Left colon (tissue), 2 donors: Measurements from ENCODE around the gene PDLIM5. TPM values are rescaled to one million over a fixed set of nuclear protein-coding genes. Genes with fewer than 3 reads are reported as not detected.
"Not testable (repeated sequence)": the region's sequence is repeated elsewhere in the genome, so short reads cannot be mapped to it uniquely, and the experiment has no call there.

Experiments
- ATAC-seq: fragments of 200-7000 bp; cut with Tn5 transposase; one replicate; pipeline ENCODE4 v1.9.1; 2020; ENCODE audit warnings: mild to moderate bottlenecking, moderate library complexity
- DNase-seq, 2 donors: peaks; one replicate each; pipeline ENCODE4 v3.0.0-alpha.2; 2020
- intact Hi-C, 2 donors: fragments of 100-400 bp; cut with DNase I in 1 of 2; cut with micrococcal nuclease in 1 of 2; formaldehyde crosslinking; loops; one replicate each; pipeline versions ENCODE4 v1.11.2 to v1.14.0; 2022; cut with DNase I, micrococcal nuclease
- total RNA-seq, 2 donors: library from RNA; stranded (reverse); fragmentation: NEBNext Ultra II Directional; extraction: Animal tissue kit (Norgen Biotek cat#: 25700); gene quantifications; one replicate each; pipeline ENCODE4 v1.2.1, GENCODE V29; 2021
- donor health status: DM: no; HTN: no; CAD: no.
- donor health status: DM: yes; HTN: yes; CAD: no.

PDLIM5 gene
- total RNA-seq, 2 donors from 2014 or later, result 148 to 153 TPM

DNA sequence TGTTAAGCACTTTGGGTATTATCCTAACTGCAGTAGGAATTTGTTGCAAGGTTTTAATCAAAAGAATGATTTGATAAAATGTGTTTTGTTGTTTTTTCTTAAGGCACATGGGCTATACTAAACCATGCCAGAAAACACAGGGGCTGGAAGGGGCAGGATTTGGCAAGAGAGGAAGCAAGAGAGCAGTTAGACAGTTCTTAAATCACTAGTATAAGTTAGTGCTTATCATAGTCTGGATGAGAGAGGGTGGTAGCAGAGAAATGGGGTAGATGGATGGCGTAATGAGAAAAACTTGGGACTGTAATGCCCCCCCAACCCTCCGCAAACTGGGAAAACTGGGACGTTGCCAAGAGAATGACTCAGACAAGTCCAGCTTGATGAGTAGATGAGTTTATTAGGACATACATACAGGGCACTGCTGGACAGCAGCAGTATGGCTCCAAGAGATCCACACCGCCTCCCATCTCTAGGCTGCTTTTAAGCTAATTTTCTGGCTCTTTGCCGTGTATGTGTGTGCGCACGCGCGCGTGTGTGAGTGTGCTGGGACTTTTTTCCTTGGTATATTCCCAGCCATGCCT lies 151.5 kb downstream of the PDLIM5 start:
- DNase-seq (no peak), ATAC-seq (no peak)
- intact Hi-C loops, result no loop called here

DNA sequence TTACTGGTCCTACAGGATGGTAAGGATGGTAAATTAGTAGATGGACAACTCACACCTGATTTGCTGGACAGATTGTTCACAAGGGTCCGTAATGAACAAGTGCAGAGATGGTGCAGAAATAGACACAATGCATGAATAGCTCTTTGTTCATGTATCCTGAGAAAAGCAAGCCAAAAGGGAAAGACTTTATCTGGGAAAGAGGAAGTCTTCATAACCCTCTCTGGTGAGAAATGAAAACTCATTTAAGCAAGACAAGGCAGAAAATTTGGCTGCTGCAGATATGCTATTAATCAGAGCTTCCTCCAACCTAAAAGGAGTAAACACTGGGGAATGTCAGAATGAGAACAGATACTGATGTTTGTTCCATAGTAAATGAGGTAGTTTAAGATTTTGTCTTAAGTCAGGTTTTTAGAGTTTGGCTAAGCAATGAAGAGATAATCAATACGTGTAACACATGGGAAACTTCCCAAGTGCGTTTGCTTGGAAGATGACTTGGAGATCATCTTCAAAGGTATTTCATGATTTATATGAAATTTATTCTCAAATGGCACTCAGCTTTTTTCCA lies 153.6 kb downstream of the PDLIM5 start:
- intact Hi-C loops, result no loop called here
- no peak for ATAC-seq
- DNase-seq, result no peak

DNA sequence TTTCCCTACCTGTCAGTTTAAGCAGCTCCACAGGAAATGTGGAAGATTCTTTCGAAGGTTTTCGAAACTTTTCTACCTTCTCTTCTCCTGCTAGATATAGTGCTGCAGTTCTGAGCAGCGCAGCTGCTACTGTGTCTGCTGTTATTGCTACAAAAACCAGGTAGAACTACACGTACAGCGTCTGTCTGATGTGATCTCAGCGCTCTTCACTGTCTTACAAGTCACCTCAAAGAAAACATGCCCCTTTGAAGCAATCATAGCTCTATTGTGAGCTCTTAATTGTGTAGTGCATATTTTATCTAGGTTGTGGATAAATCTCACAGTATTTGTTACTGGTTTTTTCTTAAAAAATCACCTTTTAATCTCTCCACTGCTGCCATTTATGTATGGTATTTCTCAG lies 158.4 kb downstream of the PDLIM5 start:
- DNase-seq, result no peak
- ATAC-seq, result no peak
- intact Hi-C loops, result no loop called here

DNA sequence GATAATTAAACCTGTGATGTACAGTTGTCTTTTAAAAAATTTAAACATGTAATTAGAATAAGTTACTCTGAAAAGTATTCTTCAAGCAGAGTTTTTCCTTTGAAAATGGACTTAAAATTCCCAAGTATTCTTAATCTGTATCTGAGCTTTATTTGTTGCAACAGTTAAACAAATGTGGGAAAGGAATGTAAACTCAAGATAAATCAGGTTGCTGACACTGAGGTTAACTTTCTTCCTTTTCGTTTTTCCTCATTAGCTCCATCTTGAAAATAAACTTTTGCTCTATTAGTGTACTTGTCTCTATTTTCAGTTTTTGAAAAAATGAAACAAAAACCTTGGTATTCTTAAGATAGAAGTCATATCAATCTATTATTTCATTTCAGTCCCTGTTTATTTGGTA lies 161.5 kb downstream of the PDLIM5 start:
- DNase-seq, result no peak
- intact Hi-C loops, result no loop called here
- ATAC-seq, result no peak

DNA sequence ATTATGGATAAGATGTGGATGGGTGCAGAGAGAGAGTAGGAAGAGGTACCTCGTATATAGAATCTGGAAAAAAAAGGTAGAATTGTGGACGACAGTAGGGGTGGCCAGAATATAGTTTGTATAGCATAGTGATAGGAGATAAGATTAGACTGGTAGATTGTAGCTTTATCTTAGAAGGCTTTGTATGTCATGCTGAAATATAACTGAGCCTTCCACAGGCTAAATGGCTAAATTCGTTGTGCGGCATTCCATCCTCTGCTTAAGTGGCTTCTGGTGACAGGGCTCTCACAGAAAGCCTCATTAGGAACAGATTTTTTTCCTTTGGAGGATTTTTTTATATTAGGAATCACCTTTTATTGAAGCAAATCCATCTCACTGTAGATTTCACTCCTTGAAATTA lies 163.7 kb downstream of the PDLIM5 start:
- DNase-seq, result no peak
- no peak for ATAC-seq
- intact Hi-C loops, result no loop called here

DNA sequence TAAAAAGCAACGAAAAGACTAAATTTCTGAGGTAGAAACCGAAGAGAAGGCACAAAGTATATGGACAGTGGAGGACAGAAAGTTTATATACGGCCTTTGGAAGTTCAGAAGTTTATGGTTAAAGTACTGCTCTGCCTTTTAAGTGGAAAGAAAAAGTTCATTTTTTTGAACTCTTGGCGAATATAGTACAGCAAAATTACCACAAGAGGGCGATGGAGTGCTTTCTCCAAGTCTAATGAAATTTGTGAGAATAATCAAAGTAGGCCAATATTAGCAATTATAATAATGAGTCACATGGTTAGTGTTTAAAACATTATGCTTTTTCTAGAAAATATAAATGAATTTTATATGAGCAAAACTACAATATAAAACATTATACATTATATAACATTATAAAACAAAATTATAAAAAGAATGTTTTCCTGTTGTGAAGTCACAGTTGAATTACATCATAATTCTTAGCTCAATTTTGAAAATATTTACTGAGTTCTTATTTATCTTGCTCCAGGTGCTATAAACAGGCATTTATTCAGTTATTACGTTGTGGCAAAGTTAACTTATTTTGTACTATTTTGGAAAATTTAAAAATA lies 169.8 kb downstream of the PDLIM5 start:
- DNase-seq (no peak), ATAC-seq (peak; percentile 40)
- intact Hi-C loops, result loop anchor here in 1 of 2 donors (10.0 kb wide), 2 partner anchors 473 to 503 kb away; no protein-coding TSS in a partner anchor

DNA sequence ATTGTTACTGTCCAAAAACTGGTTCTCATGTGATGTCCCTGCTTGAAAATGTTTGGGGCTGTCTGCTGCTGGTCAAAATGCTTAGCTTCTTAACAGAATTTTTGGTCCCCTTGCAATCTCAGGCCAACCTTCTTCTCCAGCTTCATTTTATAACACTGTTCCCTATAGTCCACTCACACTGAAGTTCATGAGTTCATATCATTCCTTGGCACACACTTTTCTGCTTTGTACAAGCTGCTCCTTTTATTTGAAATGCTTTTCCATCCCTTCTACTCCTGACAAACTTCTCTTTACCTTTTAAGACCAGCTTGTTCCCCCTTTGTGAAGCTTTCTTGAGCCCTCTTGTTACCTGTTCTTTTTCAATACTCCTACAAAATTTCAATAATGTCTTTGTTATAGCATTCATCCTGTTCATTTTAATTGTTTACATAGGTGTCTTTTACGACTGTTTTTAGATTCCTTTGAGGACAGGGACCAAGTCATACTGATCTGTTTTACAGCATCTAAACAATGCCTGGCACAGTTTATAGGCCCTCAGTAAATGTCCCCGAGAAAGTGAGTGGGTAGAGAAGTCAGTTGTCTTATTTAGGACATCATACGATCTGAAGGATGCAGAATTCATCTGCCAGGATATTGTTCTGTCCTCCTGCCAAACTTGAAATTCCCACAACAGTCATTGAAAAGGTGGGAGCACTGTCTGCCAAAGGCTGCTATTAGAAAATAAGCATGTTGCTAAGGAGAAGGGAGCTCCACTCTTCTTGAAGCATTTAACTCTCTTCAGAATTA lies 171.6 kb downstream of the PDLIM5 start:
- no peak for ATAC-seq
- intact Hi-C loops, result loop anchor here in 1 of 2 donors (10.0 kb wide), 2 partner anchors 471 to 501 kb away; no protein-coding TSS in a partner anchor
- no peak for DNase-seq

DNA sequence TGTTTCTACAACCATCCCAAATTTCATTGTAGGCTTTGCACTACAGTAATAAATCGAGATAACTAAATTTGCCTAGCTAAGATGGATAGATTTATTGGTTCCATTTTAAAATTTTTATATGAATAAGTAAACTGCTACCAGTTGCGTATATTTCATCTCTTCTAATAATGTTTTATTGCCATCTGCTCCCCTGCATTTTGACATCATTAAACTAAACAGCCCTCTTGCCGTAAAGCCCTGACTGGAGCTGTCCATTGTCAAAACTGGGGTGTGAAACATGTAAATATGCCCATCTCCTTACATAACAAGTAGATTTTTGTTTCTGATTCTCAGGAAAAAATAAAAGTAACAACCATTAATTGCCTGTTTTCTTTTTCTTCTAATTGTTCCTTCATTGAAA lies 175.2 kb downstream of the PDLIM5 start:
- intact Hi-C loops, result loop anchor here in 1 of 2 donors (10.0 kb wide), 2 partner anchors 468 to 498 kb away; no protein-coding TSS in a partner anchor
- ATAC-seq (no peak), DNase-seq (no peak)

DNA sequence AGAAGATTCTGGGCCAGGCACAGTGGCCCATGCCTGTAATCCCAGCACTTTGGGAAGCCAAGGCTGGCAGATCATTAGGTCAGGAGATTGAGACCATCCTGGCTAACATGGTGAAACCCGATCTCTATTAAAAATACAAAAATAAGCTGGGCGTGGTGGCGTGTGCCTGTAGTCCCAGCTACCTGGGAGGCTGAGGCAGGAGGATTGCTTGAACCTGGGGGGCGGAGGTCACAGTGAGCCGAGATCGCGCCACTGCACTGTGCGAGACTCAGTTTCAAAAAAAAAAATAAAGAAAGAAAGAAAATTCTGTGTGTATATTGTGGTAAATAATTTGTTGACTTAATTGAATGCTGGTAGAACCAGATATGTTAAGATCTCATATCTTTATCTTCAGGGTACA lies 177.3 kb downstream of the PDLIM5 start:
- intact Hi-C loops, result loop anchor here in 1 of 2 donors (10.0 kb wide), 2 partner anchors 466 to 496 kb away; no protein-coding TSS in a partner anchor
- ATAC-seq, result not testable (repeated sequence)

DNA sequence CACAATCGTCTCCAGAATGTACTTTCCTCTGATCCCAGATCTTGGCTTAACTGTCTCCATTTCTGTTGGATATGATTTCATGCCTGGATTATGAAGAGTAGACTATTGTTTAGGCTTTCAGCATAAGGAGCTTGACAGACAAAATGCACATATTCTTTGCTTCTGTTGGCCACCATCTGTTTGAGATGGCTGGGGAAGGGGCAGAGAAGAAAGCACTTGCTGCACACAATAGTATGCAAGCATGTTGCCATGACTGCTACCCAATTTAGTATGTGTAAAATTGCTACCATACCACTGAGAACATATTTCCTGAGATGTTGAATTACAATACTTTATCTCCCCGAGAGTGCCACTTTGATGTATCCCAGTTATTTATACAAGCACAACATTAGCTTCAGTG lies 178.1 kb downstream of the PDLIM5 start:
- ATAC-seq (no peak), DNase-seq (no peak)
- intact Hi-C loops, result loop anchor here in 1 of 2 donors (10.0 kb wide), 2 partner anchors 465 to 495 kb away; no protein-coding TSS in a partner anchor

More for the DNA sequence above, 177.3 kb downstream of the PDLIM5 start:
- not testable (repeated sequence) for DNase-seq

DNA sequence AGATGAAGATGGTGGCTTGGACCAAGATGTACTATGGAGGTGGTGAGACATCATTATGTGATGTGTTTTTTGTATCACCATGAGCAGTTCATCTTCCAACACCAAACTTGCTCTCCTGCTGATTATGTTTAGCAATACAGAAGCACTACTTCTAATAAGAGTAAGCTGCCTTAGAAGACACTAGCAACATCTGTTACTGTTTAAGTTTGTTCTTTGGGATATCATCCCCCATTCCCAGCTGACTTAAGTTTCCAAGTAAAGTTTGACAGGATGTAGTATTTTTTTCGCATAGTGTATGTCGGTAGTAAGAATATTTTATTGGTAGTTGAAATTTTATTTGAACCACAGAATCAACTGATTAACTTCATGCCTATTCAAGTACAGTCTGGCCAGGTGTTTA lies 182.5 kb downstream of the PDLIM5 start:
- DNase-seq (no peak), ATAC-seq (no peak)
- intact Hi-C loops, result no loop called here

DNA sequence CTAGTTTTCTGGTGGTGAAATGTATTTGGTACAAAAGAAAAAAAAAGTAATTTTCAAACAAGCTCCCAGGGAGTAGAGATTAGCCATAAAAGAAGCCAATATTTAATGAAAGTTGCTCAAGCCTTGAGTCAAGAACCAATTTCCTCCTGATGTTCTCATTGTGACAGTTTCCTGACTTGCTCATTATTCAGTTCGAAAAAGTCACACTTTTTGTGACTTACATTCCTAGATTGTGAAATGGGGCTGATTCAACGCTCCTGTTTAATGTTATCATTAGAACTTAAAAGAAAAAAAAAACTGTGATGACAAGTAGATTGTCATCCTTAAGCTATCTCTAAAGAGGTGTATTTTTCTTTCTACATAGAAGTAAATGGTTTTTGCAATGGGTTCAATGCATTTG lies 183.4 kb downstream of the PDLIM5 start:
- intact Hi-C loops, result no loop called here
- no peak for ATAC-seq
- DNase-seq, result no peak

DNA sequence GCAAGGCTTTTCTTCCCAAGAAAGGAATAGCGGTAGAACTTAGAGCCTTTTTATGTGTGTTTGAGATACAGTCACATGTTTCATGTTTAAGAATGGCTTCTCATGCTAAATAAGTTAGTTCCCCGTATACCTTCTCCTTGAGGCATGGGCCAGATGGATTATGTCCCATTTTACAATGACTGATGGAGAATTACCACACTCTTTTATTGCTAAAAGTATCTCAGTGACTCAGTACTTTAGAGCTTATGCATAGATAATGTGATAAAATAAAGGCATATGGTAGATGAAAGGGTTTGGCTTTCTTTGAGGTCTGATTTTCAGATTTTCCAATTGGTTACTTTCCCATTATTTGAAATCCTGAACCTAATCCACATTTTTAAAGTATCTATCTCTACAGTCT lies 184.3 kb downstream of the PDLIM5 start:
- intact Hi-C loops, result no loop called here
- DNase-seq, result no peak
- no peak for ATAC-seq

DNA sequence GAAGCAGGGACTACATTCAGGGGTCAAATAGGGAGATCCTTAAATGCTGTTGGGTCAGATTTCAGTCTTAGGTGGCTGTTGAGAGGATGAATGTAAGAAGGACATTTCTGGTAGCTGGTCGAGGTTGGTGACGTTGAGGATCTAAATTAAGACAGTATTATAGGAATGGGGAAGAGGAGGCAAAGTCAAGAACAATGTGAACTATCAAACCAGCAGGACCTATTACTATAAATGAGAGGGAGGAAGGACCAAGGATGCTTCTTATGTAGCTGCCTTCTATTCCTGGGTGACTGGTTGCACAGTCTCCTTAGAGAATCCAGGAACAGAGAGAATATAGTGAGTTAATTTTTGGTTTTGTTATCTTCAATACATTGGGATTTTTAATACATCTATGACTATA lies 187.6 kb downstream of the PDLIM5 start:
- DNase-seq (no peak), ATAC-seq (no peak)
- intact Hi-C loops, result no loop called here

DNA sequence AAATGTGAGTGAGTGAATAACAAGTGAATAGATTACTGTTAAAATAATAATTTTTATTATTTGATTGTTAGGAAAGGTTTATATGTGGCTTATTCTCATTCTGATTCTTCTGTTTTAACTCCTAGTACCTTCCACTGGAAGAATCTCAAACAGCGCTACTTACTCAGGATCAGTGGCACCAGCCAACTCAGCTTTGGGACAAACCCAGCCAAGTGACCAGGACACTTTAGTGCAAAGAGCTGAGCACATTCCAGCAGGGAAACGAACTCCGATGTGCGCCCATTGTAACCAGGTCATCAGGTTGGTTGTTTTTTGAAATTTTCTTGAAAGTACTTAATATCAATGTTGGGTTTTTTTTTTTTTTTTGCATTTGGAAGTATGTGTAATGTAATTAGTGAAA lies 188.4 kb downstream of the PDLIM5 start:
- DNase-seq, result no peak
- intact Hi-C loops, result no loop called here
- ATAC-seq, result no peak

DNA sequence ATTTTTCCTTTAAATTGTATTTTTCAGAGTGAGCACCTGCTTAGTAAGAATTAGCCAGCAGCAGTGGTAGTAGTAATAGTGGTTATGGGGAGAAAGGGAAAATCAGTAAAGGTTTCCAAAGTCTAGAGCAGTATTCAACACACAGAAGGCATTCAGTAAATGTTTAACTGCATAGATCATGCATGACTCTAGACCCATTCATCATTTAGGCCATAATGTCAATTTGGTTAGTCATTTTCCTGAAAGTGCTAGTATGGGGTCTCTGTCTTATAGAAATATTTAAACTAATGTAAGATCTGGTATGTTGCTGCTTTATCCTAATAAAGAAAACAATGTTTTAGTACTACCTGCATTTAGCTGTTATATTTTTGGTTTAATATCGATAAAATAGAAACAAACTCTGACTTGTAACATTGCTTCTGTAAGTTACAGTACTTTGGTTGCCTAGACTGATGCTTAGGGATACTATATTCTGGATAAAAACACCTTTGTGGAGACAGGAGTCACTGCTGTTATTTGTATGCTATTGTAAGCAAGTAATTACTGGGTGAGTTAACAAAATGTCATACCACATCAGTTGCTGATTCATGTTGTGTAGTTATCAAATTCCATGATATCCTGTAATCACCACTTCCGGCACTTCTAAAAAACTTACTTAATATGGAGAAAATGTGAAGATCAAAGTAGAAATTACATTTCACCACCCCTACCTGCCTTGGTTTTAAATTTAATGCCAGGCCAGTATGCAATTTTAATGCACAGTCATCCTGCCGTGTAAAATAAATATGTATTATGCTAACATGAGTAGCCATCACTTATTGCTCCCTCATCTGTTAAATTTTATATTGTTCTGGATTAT lies 190.2 kb downstream of the PDLIM5 start:
- ATAC-seq (no peak), DNase-seq (no peak)
- intact Hi-C loops, result no loop called here

DNA sequence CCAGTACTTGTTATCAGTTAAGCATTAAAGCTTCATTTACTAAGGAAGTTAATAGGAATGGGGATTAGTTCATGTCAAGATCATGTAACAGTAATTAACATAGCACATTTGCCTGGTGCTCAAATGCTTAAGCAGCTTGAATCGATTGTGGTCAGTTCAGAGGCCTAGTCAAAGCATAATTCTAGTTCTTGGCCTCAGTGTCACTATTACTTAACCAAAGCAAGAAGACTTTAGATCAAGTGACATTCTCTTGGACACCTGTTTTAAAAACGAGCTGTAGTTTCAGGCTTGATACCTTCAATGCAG lies 190.8 kb downstream of the PDLIM5 start:
- intact Hi-C loops, result no loop called here
- no peak for DNase-seq
- ATAC-seq, result no peak

DNA sequence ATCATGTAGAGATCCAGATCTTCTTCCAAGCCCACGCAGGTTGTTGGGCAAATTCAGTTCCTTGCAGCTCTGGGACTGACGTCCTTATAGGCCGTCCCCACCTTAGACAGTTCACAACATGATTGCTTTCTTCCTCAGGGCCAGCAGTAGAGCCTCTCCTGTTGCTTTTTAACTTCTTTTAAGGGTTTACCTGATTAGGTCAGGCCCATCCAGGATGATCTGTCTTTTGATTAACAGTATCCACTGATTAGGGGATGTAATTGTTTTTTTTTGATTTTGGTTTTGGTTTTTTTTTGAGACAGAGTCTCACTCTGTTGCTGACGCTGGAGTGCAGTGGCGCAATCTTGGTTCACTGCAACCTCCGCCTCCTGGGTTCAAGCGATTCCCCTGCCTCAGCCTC lies 197.0 kb downstream of the PDLIM5 start:
- intact Hi-C loops, result no loop called here
- DNase-seq (no peak), ATAC-seq (no peak)
